Posterior vena cava (tissue), 2 donors: Measurements from ENCODE around the gene ATM. TPM values are rescaled to one million over a fixed set of nuclear protein-coding genes. Genes with fewer than 3 reads are reported as not detected.
A peak's percentile ranks its signal among the peaks of the same experiment; 100 is the strongest.

Experiments used
- DNase-seq: peaks from one replicate; pipeline ENCODE4 v3.0.0-alpha.2; 2020; ENCODE audit warnings: low spot score
- intact Hi-C, 2 donors: fragments of 100-400 bp; cut with DNase I; formaldehyde crosslinking; loops; one replicate each; pipeline versions ENCODE4 v1.14.1 to v1.14.2; 2022 to 2023
- total RNA-seq, 2 donors: library from RNA; stranded (reverse); fragmentation: NEBNext Ultra II Directional; extraction: Animal tissue kit (Norgen Biotek cat#: 25700); gene quantifications; one replicate each; pipeline ENCODE4 v1.2.1, GENCODE V29; 2021
- donor health status: DM: yes; HTN: yes; CAD: no.
- donor health status: DM: yes; HTN: yes; CAD: no.

ATM gene
- total RNA-seq, 2 donors from 2014 or later = 60.5 to 77.7 TPM

DNA sequence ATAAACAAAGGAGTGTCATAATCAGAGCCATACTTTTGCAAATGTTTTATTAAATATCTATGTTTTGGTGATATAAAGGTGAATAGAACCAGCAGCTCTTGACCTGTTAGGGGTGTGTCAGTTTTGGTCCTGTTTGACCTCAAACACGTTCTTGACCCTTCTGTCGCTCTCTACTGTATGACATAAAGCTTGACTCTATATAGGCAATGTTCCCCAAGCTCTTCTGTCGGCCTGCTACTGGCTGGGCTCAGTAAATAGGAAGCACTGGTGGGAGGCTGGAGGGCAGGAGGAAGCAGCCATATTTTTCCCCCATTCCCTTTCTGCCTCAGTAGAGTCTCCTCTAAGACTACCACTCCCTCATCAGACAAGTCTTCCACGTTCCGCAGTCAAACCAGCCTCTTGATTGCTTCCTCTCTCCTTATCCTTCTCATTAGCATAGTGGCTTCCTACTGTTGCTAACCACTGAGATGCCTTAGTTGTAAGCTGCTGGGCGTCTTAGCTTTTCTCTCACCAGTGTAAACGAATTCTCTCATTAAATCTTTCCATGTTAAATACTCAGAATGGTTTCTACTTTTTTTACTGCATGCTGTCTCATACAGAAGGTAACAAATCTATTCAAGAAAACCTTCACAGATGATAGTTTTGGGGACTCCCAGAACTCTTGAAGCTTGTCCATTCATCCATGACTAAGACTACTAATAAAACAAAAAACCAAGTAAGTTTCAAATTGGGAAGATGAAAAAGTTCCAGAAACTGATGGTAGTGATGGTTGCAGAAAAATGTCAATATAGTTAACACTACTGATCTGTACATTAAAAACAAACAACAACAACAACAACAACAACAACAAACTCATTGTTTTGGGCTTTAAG is 3.7 kb upstream of the ATM start:
- intact Hi-C loops = no loop called here
- DNase-seq = no peak

GRCh38 chr11:108220721-108221336 is 2.0 kb upstream of the ATM start:
- DNase-seq = no peak
- intact Hi-C loops = loop anchor here in 1 of 2 donors (5.0 kb wide), 1 partner anchor 104 kb away; no protein-coding TSS in a partner anchor

DNA sequence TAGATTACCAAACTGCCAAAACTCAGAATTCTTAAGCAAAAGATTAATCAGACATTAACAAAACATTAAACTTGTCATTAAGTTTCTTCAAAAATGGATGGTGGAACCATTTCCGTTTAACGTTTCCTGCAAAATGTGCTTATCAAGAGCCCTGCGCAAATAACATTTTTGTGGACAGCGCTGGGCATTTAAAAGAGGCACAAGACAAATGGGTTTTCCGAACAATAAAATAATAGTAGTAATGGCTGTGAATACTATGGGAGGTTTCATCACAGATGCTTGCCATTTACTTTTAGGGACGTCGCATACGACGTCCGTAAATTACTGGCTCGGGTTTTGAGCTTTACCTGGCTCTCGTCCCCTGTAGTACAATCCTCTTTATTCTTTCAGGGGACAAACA is 1.5 kb upstream of the ATM start:
- intact Hi-C loops = loop anchor here in 1 of 2 donors (5.0 kb wide), 1 partner anchor 104 kb away; no protein-coding TSS in a partner anchor
- no peak for DNase-seq

DNA sequence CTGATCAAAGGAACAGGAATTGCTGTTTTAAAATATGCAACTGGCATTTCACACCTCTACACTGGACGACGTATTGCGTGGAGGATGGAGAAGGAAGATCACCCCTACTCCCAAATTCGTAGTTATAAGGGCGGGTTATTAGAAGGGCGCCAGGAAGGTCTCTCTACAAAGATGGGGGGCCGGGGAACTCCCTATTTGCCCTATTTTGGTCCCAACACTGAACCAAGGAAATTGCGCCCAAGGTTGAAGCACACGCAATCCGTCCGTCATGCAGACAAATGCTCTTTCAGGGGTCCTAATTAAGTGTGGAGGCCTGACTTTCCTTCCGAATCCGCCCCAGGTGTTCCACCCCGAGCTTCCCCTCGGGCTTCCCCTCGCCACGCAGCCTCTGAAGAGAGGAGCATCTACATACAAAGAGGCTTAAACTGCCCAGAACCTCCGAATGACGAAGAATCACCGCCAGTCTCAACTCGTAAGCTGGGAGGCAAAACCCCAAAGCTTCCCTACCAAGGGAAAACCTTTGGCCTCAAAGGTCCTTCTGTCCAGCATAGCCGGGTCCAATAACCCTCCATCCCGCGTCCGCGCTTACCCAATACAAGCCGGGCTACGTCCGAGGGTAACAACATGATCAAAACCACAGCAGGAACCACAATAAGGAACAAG is 825 bp upstream of the ATM start:
- intact Hi-C loops = loop anchor here in 1 of 2 donors (5.0 kb wide), 1 partner anchor 105 kb away; no protein-coding TSS in a partner anchor
- peak; percentile 82 for DNase-seq

- DNase-seq = no peak
- intact Hi-C loops = loop anchor here in 1 of 2 donors (5.0 kb wide), 1 partner anchor 106 kb away; no protein-coding TSS in a partner anchor
Observed at GRCh38 chr11:108223348-108224149, 682 bp downstream of the ATM start.

DNA sequence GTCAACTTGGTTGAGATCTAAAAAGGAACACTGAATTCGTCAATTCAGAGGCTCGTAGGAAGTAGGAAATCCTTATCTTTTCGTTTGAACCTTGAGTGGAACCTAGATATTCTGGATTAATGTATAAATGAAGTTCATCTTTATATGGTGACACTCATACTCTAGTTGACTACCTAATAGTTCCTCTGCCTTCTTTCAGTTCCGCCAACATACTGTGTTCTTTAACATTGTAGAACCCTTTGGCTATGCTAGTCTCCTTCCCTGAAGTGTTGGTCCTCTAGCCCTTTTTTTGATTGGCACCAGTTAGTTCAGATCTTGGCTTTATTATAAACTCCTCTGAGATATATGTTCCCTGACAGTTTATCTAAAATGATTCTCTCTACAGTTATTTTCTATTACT is 1.5 kb downstream of the ATM start:
- intact Hi-C loops = loop anchor here in 1 of 2 donors (5.0 kb wide), 1 partner anchor 107 kb away; no protein-coding TSS in a partner anchor
- DNase-seq = no peak

DNA sequence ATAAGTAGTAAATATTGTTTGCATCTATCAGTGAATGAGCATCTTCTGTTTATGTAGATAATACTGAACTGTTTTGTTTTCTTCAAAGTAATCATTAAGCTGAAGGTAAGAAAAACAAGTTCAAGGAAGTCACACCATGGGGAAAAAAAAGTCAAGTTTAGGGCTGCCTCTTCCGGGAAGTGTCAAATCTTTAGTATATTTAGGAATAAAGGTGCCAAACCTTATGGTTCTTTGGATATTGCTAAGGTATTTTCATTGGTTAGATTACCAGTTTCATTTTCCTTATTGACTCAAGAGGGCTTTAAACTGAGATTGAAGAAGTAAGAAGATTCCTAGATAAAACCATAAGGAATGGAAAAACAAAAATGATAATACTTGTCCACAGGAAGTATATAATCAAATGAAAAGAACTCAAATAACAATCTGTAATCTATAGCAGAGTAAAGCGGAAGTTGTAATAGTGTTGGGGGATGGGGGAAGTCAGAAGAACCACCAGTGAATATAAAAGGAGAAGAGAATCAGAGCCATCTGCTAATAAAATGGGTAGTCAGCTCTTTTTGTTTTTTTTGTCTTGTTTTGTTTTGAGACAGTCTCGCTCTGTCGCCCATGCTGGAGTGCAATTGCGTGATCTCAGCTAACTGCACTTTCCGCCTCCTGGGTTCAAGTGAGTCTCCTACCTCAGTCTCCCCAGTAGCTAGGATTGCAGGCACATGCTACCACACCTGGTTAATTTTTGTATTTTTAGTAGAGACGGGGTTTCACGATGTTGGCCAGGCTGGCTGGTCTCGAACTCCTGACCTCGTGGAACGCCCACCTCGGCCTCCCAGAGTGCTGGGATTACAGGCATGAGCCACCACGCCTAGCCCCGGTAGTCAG is 2.3 kb downstream of the ATM start:
- intact Hi-C loops = loop anchor here in 1 of 2 donors (5.0 kb wide), 1 partner anchor 108 kb away; no protein-coding TSS in a partner anchor
- no peak for DNase-seq

DNA sequence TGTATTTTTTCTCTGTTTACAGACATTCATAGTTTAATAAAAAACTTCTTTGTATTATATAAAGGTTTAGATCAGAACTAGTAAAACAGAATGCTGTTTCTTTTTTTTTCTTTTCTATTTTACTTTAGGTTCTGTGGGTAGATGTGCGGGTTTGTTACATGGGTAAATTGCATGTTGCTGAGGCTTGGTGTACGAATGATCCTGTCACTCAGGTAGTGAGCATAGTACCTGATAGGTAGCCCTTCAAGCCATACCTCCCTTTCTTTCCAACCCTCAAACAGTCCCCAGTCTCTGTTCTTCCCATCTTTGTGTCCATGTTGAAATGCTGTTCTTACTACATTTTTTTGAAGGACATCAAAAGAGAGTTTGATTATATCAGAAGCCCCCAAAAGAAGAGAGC is 3.2 kb downstream of the ATM start:
- intact Hi-C loops = no loop called here
- DNase-seq = no peak

DNA sequence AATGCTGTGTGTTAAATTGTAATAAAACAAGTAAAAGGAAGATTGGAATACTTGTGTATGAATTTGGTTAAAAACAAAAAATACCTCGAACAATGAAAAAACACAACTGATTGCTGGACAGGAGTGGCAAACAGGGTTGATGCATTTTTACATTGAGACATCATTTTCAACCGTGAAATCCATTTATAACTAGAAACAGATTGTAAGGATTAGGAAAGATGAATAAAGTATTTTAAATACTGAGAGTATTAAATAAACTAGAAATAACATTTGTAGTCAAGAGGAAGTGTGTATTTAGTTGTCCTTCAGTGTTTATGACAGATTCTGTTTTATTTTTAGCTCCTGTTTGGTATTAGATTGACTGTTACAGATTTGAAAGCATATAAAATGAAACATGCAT is 5.4 kb downstream of the ATM start:
- no peak for DNase-seq
- intact Hi-C loops = no loop called here

DNA sequence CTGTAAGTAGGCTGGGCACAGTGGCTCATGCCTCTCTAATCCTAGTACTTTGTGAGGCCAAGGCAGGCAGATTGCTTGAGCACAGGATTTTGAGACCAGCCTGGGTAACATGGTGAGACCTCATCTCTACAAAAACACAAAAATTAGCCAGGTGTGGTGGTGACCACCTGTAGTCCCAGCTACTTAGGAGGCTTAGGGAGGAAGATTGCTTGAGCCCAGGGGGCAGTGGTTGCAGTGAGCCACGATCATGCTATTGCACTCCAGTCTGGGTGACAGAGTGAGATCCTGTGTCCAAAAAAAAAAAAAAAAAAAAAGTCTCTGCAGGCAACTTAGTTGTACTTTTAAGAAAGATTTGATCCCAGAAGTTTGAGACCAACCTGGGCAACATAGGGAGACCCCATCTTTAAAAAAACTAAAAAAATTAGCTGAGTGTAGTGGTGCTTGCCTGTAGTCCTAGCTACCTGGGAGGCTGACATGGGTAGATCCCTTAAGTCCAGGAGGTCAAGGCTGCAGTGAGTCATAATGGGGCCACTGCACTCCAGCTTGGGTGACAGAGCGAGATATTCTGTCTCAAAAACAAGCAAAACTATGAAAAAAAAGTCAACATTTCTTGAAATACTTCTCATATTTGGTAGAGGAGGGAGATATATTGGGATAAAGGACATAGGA is 10.5 kb downstream of the ATM start:
- intact Hi-C loops = no loop called here
- DNase-seq = no peak

- DNase-seq = no peak
- intact Hi-C loops = no loop called here
Observed at GRCh38 chr11:108235192-108235591, 12.3 kb downstream of the ATM start.

- intact Hi-C loops = no loop called here
- DNase-seq = no peak
Observed at GRCh38 chr11:108235633-108236032, 12.8 kb downstream of the ATM start.

DNA sequence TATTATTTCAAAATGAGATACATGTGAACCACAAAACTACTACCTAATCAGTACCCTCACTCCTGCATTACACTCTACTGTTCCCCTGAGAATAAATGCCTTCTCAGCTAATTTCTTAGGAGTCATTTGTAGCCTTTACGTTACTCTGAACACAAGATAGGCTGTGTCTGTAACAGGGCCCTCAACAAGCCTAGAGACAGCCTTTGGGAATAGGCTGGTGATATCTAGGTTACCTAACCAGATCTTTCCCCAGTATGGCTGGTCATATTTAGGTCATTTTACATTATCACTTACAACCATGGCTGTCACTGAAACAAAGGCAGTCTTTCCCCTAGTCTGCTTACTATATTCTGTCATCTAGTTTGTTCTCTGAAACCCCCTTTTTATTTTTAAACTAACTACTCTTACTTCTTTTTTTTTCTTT is 14.2 kb downstream of the ATM start:
- intact Hi-C loops = no loop called here
- no peak for DNase-seq

- intact Hi-C loops = no loop called here
- DNase-seq = no peak
Observed at GRCh38 chr11:108239076-108239475, 16.2 kb downstream of the ATM start.

GRCh38 chr11:108241330-108242037 is 18.6 kb downstream of the ATM start:
- intact Hi-C loops = no loop called here
- no peak for DNase-seq

DNA sequence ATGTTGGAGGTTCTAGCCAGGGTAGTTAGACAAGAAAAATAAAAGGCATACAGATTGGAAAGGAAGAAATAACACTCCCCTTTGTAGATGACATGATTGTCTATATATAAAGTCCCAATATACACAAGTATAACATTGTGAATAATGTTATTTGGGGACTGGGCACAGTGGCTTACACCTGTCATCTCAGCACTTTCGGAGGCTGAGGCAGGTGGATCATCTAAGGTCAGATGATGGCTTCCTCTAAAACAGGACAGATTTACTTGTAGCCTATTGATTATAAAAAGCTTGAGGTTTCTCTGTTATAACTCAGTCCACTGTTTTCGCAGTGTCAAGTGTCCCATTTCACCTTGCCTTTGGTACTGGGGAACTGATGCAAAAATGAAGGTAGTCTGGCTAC is 19.6 kb downstream of the ATM start:
- no peak for DNase-seq
- intact Hi-C loops = no loop called here

DNA sequence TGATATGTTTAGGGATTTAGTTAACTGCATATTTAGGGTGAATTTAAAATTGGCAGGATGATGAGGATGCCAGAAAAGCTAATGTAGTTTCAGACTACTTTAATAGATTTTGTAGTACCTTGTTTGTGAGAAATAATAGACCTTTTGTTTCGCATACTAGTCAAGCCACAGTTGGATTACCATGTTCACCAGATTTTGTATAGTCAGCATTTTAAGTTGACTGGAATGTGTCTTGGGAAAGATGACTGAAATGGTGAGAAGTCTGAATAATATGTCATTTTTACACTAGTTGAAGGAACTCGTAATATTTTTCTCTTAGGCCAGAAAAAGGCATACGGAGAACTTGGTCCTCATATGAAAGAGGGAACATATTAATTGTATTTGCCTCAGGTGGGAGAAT is 23.4 kb downstream of the ATM start:
- DNase-seq = no peak

More for the DNA sequence above, 23.4 kb downstream of the ATM start:
- intact Hi-C loops = no loop called here
